Activated CD8-positive, alpha-beta memory T cell treated with anti-CD3 and anti-CD28 coated beads for 36 hours (primary cell): ENCODE measurements around the gene TRAFD1. TPM values are rescaled to one million over a fixed set of nuclear protein-coding genes. Genes with fewer than 3 reads are reported as not detected.

ENCODE experiments used
- CTCF ChIA-PET: fragments of 350-600 bp; sonication (Branson Sonifier 250); formaldehyde crosslinking; loops from one replicate; lab custom pipeline; 2021; ENCODE audit warnings: antibody characterized with exemption; lab: Charles Lee
- POLR2A ChIA-PET: fragments of 350-600 bp; sonication (Branson Sonifier 250); formaldehyde crosslinking; loops from one replicate; lab custom pipeline; 2021; ENCODE audit warnings: antibody characterized with exemption; lab: Charles Lee
- total RNA-seq, 2 experiments: library from RNA; stranded (reverse); gene quantifications; one replicate each; pipeline ENCODE4 v1.2.3, GENCODE V29; 2021

The TRAFD1 gene
- total RNA-seq, 2 experiments from 2014 or later = 28.3 to 28.5 TPM

- CTCF ChIA-PET = no interaction called here
- POLR2A ChIA-PET = no interaction called here
Observed at GRCh38 chr12:112167718-112168525, 42.6 kb downstream of the TRAFD1 start.

GRCh38 chr12:112168561-112168971 is 43.2 kb downstream of the TRAFD1 start:
- ChIA-PET POLR2A (no interaction called here), CTCF (no interaction called here)

GRCh38 chr12:112169161-112169872 is 44.0 kb downstream of the TRAFD1 start:
- POLR2A ChIA-PET = no interaction called here
- CTCF ChIA-PET = interaction anchor here (0.6 kb wide), 1 partner anchor 142 kb away, joined by 3 read pairs; no protein-coding TSS in a partner anchor

DNA sequence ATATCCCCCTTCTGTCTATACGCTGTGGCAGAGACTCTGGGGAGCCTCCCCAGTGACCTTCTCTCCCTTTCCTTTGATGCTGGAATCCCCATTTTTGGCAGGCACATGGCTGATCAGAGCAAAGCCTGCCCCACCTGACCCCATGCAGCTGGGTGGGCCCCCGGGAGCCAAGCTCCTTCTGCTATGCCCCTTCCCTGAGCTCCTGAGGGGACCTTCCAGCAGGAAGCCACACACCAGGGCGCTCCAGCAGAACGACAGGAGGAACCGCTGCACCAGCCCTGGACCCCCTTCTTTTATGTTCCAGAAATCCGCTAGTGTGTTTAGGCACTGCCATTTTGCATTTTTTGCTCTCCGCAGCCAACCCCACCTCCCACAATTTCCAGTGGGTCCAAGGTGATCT is 44.6 kb downstream of the TRAFD1 start:
- ChIA-PET CTCF (interaction anchor here (0.6 kb wide), 1 partner anchor 141 kb away, joined by 3 read pairs; no protein-coding TSS in a partner anchor), POLR2A (no interaction called here)

DNA sequence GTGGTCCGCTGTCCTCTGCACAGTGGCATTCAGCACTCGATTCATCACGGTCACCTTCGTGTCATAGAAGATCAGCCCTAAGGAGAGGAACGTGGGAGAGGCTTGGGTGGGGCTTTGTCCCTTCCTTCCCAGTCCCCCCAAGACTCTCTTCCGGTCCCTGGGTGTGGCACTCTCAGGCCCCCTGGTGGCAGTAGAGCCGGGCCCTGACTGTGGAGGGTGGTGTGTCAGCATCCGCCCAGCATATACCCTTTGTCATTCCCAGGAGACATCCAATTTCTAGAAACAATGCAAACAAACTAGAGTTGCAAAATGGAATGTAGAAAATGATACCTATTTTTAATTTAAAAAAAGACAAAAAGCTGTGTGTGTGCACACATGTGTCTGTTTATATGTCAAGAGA is 45.0 kb downstream of the TRAFD1 start:
- ChIA-PET POLR2A (no interaction called here), CTCF (interaction anchor here (0.6 kb wide), 1 partner anchor 120 kb away, joined by 3 read pairs; no protein-coding TSS in a partner anchor)

GRCh38 chr12:112170971-112171596 is 45.7 kb downstream of the TRAFD1 start:
- ChIA-PET CTCF (interaction anchor here (0.6 kb wide), 1 partner anchor 121 kb away, joined by 3 read pairs; no protein-coding TSS in a partner anchor), POLR2A (no interaction called here)

- CTCF ChIA-PET = no interaction called here
- POLR2A ChIA-PET = no interaction called here
Observed at GRCh38 chr12:112172556-112173324, 47.4 kb downstream of the TRAFD1 start.

- CTCF ChIA-PET = no interaction called here
- POLR2A ChIA-PET = no interaction called here
Observed at GRCh38 chr12:112175361-112176155, 50.2 kb downstream of the TRAFD1 start.

- ChIA-PET CTCF (no interaction called here), POLR2A (no interaction called here)
Observed at GRCh38 chr12:112176321-112177010, 51.1 kb downstream of the TRAFD1 start.

DNA sequence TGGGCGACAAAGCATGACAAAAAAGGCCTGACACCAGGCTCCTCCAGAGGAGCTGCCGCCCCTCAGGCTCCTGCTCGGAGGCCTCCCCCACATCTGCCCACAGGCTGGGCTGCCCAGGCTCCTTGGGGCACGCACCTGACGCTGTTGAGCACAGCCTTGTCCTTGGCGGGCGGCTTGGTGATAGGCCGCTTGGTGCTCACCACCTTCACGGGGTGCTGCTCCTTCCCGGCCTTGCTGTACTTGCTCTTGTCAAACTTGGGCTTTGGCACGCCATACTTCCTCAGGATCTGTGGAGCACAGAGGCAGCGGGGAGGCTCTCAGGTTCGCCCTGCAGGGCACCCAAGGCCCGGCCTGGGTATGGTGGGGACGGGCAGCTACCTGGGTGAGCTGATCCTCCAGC is 53.4 kb downstream of the TRAFD1 start:
- POLR2A ChIA-PET = no interaction called here
- CTCF ChIA-PET = no interaction called here

- ChIA-PET CTCF (no interaction called here), POLR2A (no interaction called here)
Observed at GRCh38 chr12:112179341-112179740, 54.0 kb downstream of the TRAFD1 start.

GRCh38 chr12:112179916-112180315 is 54.6 kb downstream of the TRAFD1 start:
- ChIA-PET CTCF (no interaction called here), POLR2A (no interaction called here)

DNA sequence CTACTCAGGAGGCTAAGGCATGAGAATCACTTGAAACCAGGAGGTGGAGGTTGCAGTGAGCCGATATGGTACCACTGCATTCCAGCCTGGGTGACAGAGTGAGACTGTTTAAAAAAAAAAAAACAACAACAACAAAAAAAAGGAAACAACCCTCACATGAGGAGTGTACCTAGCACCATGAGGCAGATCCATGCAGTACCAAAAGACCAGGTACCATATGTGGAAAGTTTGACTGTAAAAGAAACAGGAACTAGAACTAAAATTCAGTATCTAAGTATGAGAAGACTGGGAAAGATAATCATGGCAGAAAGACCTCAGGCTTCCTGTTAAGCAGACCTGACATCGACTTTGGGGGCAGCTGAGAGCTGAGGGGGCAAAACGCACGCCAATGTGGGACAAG is 55.1 kb downstream of the TRAFD1 start:
- ChIA-PET CTCF (no interaction called here), POLR2A (interaction anchor here (0.7 kb wide), 1 partner anchor 106 kb away, joined by 3 read pairs; no protein-coding TSS in a partner anchor)

- ChIA-PET POLR2A (no interaction called here), CTCF (no interaction called here)
Observed at GRCh38 chr12:112182499-112182898, 57.1 kb downstream of the TRAFD1 start.

DNA sequence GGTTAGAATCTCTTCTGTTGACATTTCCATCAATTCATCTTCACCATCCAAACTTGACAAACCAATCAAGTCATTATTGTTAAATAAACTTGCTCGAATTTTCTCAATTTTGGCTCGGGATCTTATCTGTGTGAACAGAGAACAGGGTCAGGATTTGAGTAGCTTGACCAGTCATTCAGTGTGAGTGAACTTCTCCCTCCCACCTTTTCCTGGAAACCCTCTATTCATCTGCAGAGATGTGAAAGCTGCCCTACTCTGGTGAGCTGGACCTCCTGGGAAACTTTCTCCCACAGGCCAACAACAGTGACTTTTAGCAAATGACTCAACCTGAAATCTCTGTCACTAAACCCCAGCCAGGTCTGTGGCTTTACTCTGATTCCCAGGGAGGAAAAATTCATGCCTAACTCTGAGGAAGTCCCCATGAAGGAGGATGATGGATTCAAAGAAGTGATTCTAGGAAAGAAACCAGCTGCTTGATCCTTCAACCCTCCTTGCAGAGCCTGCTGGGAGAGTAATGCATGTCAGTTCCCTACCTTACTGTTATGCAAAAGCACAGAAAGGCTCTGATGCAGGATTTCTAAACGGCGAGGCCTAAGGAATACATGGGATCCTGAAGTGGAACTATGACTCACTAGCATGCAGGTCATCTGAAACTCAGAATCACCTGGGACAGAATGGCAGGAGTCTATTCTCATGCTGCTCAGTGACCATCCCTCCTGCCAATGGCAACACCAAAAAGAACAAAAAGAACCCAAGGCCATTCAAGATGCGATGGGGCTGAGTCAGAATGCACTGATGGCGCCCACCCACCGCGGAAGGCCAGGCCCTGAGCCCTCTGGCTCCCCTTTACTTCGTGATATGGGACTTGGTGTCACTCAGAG is 58.0 kb downstream of the TRAFD1 start:
- CTCF ChIA-PET = interaction anchor here (0.9 kb wide), 1 partner anchor 126 kb away, joined by 3 read pairs; no protein-coding TSS in a partner anchor
- POLR2A ChIA-PET = no interaction called here

- ChIA-PET POLR2A (interaction anchor here (0.6 kb wide), 1 partner anchor 778 kb away, joined by 3 read pairs; the partner anchor contains the start of gene SH2B3), CTCF (interaction anchor here (0.7 kb wide), 1 partner anchor 239 kb away, joined by 4 read pairs; no protein-coding TSS in a partner anchor)
Observed at GRCh38 chr12:112184056-112184887, 58.9 kb downstream of the TRAFD1 start.
